Sigmoid colon (tissue), 4 donors: ENCODE measurements around the gene GID4.

ENCODE experiments used
- EP300 ChIP-seq, 4 donors: sonication (generic); formaldehyde crosslinking; IDR thresholded peaks; one replicate each; pipeline ENCODE4 v1.6.1; 2017; ENCODE audit warnings: antibody characterized with exemption in 4 of 4
- TF ChIP-seq, protein P1 (sequence below), 4 experiments: fragments of 450-650 bp in 3 of 4; fragments of 200-600 bp in 1 of 4; IDR thresholded peaks; one replicate each; pipeline ENCODE4 v1.5.1; 2016 to 2019; ENCODE audit warnings: antibody characterized with exemption in 4 of 4, mild to moderate bottlenecking in 3 of 4, moderate library complexity in 2 of 4

DNA sequence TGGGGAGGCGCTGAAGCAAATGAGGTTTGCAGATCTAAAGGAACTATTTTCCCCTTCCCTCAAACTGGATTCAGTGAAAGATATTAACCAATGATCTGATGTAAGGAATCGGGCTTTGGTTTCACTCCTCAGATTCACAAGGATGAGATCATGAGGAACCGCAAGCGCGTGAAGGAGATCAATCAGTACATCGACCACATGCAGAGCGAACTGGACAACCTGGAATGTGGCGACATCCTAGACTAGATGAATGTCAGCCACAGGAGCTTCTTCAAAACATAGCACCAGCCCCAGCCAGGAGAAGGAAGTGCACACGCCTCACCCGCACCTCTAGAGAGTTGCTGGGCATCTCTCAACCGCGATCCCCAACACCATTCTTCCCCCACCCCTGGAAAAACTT is 22.8 kb upstream of the GID4 start:
- TF ChIP-seq, protein P1, sequence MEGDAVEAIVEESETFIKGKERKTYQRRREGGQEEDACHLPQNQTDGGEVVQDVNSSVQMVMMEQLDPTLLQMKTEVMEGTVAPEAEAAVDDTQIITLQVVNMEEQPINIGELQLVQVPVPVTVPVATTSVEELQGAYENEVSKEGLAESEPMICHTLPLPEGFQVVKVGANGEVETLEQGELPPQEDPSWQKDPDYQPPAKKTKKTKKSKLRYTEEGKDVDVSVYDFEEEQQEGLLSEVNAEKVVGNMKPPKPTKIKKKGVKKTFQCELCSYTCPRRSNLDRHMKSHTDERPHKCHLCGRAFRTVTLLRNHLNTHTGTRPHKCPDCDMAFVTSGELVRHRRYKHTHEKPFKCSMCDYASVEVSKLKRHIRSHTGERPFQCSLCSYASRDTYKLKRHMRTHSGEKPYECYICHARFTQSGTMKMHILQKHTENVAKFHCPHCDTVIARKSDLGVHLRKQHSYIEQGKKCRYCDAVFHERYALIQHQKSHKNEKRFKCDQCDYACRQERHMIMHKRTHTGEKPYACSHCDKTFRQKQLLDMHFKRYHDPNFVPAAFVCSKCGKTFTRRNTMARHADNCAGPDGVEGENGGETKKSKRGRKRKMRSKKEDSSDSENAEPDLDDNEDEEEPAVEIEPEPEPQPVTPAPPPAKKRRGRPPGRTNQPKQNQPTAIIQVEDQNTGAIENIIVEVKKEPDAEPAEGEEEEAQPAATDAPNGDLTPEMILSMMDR (IDR thresholded peaks at IDR 0.05): no peak
- TF ChIP-seq EP300 (IDR thresholded peaks at IDR 0.05): no peak
